ENCODE data around the gene SLC25A31.

The SLC25A31 gene

DNA sequence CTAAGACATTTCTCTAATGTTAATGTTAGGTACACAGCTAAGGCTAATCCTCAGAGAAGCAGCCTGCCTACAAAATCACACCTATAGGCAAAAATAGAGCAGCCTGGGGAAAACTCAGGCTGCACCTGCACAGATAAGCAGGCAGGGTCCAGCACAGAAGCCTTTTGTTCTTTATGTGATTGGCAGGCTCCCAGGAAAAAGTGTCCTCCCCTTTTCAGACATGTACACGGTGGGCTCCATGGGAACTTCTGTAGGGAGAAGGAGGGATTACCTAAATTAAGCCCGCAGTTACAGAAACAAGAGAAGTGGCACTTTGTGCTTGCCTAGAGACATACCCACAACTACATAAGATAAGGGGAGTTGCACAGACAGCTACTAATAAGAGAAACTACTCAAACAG lies 47.9 kb downstream of the SLC25A31 start:
- no peak for DNase-seq

- DNase-seq: peak; percentile 23
Observed at GRCh38 chr4:127780598-127780997, 50.4 kb downstream of the SLC25A31 start.

GRCh38 chr4:127781300-127782024 lies 51.3 kb downstream of the SLC25A31 start:
- peak; percentile 76 for DNase-seq

DNA sequence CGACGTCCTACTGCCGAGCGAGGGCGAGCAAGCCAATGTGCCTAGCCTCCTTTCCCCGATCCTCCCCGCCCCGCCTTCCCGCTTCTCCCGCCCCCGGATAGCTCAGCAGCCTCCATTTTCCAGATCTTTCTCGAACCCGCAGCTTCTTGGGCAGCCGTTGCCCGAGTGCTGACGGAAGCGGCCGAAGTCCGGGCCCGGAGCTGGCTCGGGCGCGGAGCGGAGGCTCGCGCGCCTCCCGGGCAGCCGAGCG lies 51.8 kb downstream of the SLC25A31 start:
- DNase-seq: peak; percentile 92

- peak; percentile 68 for DNase-seq
Observed at GRCh38 chr4:127782275-127783025, 52.2 kb downstream of the SLC25A31 start, which contains the start of gene HSPA4L. Gene HSPA4L (plus strand): TSS chr4:127782322. CDS start chr4:127782551, 229 bp downstream.

GRCh38 chr4:127783026-127783769 lies 53.0 kb downstream of the SLC25A31 start:
- DNase-seq: peak; percentile 86

GRCh38 chr4:127783955-127784770 lies 54.0 kb downstream of the SLC25A31 start:
- no peak for DNase-seq

- DNase-seq: no peak
Observed at GRCh38 chr4:127788517-127788916, 58.3 kb downstream of the SLC25A31 start.

DNA sequence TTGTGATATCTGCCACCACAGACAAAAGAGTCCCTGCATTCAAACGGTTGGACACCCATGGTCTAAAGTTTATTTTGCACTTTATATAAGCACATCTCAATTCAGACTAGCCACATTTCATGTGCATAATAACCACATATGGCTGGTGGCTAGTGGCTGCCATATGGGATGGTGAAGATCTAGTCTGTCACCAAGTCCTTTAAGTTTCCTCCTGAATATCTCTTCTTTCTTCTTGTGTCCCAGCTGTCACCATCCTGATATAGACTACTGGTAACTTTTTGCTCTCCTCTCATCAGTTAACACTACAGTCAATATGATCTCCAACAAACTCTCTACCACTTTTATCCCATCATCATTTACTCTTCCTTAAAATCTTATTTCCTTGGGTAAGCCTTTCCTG lies 61.2 kb downstream of the SLC25A31 start:
- DNase-seq: no peak

- no peak for DNase-seq
Observed at GRCh38 chr4:127793528-127793927, 63.3 kb downstream of the SLC25A31 start.

DNA sequence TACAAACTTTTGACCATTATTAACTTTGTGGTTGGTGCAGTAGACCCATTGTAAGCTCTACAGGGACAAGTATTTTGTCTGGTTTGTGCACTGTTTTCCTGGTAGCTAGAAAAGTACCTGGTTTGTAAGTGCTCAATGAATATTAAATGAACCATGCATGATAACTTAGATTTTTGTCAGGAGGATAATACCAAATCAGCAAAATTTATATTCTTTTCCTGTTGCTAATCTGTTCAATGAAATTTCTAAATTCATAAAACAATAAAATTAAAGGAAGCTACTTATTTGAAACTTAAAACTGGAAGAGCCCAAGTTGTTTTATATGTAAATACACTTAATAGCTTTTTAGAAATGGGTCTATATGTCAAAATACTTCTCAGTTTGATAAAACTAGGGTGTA lies 69.5 kb downstream of the SLC25A31 start:
- DNase-seq: no peak

- no peak for DNase-seq
Observed at GRCh38 chr4:127809173-127809800, 79.1 kb downstream of the SLC25A31 start.

DNA sequence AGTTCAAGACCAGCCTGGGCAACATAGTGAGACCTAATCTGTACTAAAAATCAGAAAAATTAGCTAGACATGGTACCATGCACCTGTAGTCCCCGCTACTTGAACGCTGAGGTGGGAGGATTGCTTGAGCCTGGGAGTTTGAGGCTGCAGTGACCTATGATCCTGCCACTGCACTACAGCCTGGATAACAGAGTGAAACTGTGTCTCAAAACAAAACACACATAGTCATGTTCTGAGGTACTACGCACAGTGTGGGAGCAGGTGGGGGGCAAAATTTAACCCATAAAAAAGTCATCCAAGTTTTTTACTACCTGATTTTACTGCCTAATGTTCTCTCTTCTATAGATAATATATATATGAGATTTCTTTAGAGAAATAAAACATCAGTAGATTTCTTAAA lies 80.4 kb downstream of the SLC25A31 start:
- no peak for DNase-seq

DNA sequence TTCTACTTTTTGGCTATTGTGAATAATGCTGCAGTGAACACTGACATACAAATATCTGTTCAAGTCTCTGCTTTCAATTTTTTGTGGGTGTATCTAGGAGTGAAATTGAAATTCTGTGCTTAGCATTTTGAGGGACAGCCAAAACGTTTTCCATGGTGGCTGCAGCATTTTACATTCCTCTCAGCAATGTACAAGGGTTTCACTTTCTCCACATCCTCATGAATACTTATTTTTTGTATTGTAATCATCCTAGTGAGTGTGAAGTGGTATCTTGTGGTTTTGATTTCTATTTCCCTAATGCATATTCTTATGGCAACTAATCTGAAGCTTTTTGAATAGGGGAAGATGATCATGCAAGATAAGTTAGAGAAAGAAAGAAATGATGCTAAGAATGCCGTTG lies 92.2 kb downstream of the SLC25A31 start:
- DNase-seq: no peak

Measured in left hindlimb (tissue), 1 donor.